Embryonic facial prominence (tissue), 1 donor: Measurements from ENCODE around the gene KMT2B.

Experiments
- DNase-seq: peaks from one replicate; pipeline ENCODE4 v3.0.0-alpha.2; 2016; ENCODE audit errors: extremely low spot score

KMT2B gene

GRCh38 chr19:35740423-35741202 is 22.8 kb downstream of the KMT2B start:
- DNase-seq: peak; percentile 96

- DNase-seq: no peak
These were observed 23.4 kb downstream of the KMT2B start for GRCh38 chr19:35741203-35741515.

GRCh38 chr19:35742121-35742724 is 24.4 kb downstream of the KMT2B start, which contains the start of gene IGFLR1:
Gene IGFLR1, minus strand, starts transcription at chr19:35742452. Its CDS starts 1,272 bp downstream, at chr19:35741180.
- no peak for DNase-seq

GRCh38 chr19:35743640-35744429 is 26.0 kb downstream of the KMT2B start:
- DNase-seq: no peak

- peak; percentile 94 for DNase-seq
These were observed 26.9 kb downstream of the KMT2B start for GRCh38 chr19:35744430-35745327.

- peak; percentile 98 for DNase-seq
These were observed 27.7 kb downstream of the KMT2B start, which contains the start of the genes PSENEN and U2AF1L4 for GRCh38 chr19:35745328-35746086. Gene PSENEN, plus strand, starts transcription at chr19:35745651. Its CDS starts 280 bp downstream, at chr19:35745931. Gene U2AF1L4, minus strand, starts transcription at chr19:35745418. Its CDS starts 27 bp downstream, at chr19:35745391.

GRCh38 chr19:35746087-35746462 is 28.3 kb downstream of the KMT2B start:
- no peak for DNase-seq

GRCh38 chr19:35746531-35746930 is 28.7 kb downstream of the KMT2B start:
- no peak for DNase-seq

- peak; percentile 97 for DNase-seq
These were observed 30.6 kb downstream of the KMT2B start, which contains the start of gene LIN37 for GRCh38 chr19:35748106-35749020. Gene LIN37, plus strand, starts transcription at chr19:35748576. Its CDS starts 149 bp downstream, at chr19:35748725.

GRCh38 chr19:35750167-35750566 is 32.4 kb downstream of the KMT2B start:
- peak; percentile 2 for DNase-seq

- peak; percentile 1 for DNase-seq
These were observed 34.3 kb downstream of the KMT2B start for GRCh38 chr19:35751839-35752745.

GRCh38 chr19:35752746-35753350 is 35.0 kb downstream of the KMT2B start:
- peak; percentile 4 for DNase-seq

GRCh38 chr19:35753634-35754369 is 36.0 kb downstream of the KMT2B start:
- DNase-seq: peak; percentile 3

GRCh38 chr19:35754370-35755130 is 36.7 kb downstream of the KMT2B start:
- peak; percentile 4 for DNase-seq

- DNase-seq: no peak
These were observed 37.3 kb downstream of the KMT2B start for GRCh38 chr19:35755131-35755549.
